Urothelium cell line (cell line): ENCODE measurements around the gene ABT1.

Experiments used
- DNase-seq: peaks from one replicate; pipeline ENCODE4 v3.0.0; 2011; ENCODE audit warnings: low spot score, mixed read lengths
- FAIRE-seq: peaks from 2 replicates; lab custom pipeline; 2011; peaks lifted over from hg19 to GRCh38; lab: Jason Lieb, UNC

The ABT1 gene

GRCh38 chr6:26571592-26572296 lies 25.0 kb upstream of the ABT1 start:
- FAIRE-seq (no peak), DNase-seq (peak; percentile 62)

GRCh38 chr6:26575494-26575939 lies 21.2 kb upstream of the ABT1 start:
- no peak for FAIRE-seq

GRCh38 chr6:26576407-26576843 lies 20.3 kb upstream of the ABT1 start:
- FAIRE-seq (no peak), DNase-seq (no peak)

More at GRCh38 chr6:26575494-26575939, 21.2 kb upstream of the ABT1 start:
- DNase-seq = no peak

- FAIRE-seq = no peak
- no peak for DNase-seq
Measured at GRCh38 chr6:26576929-26577719, 19.6 kb upstream of the ABT1 start.

- no peak for FAIRE-seq
- no peak for DNase-seq
Measured at GRCh38 chr6:26577720-26578072, 19.1 kb upstream of the ABT1 start.

GRCh38 chr6:26578279-26578678 lies 18.5 kb upstream of the ABT1 start:
- FAIRE-seq = no peak

GRCh38 chr6:26578741-26579140 lies 18.0 kb upstream of the ABT1 start:
- DNase-seq (no peak), FAIRE-seq (no peak)

More at GRCh38 chr6:26578279-26578678, 18.5 kb upstream of the ABT1 start:
- no peak for DNase-seq

- no peak for FAIRE-seq
- DNase-seq = no peak
Measured at GRCh38 chr6:26581164-26581915, 15.4 kb upstream of the ABT1 start.

GRCh38 chr6:26588965-26589364 lies 7.8 kb upstream of the ABT1 start:
- no peak for FAIRE-seq
- DNase-seq = no peak

- FAIRE-seq = no peak
Measured at GRCh38 chr6:26592649-26593048, 4.1 kb upstream of the ABT1 start.

GRCh38 chr6:26593278-26594130 lies 3.2 kb upstream of the ABT1 start:
- no peak for DNase-seq

More at GRCh38 chr6:26592649-26593048, 4.1 kb upstream of the ABT1 start:
- DNase-seq = no peak

GRCh38 chr6:26594131-26594498 lies 2.6 kb upstream of the ABT1 start:
- FAIRE-seq = no peak
- DNase-seq = no peak

More at GRCh38 chr6:26593278-26594130, 3.2 kb upstream of the ABT1 start:
- FAIRE-seq = no peak

- FAIRE-seq = no peak
- no peak for DNase-seq
Measured at GRCh38 chr6:26594730-26595632, 1.8 kb upstream of the ABT1 start.

GRCh38 chr6:26595669-26596269 lies 984 bp upstream of the ABT1 start:
- no peak for FAIRE-seq
- DNase-seq = peak; percentile 81

- DNase-seq (no peak), FAIRE-seq (no peak)
Measured at GRCh38 chr6:26597389-26597766, 625 bp downstream of the ABT1 start.

- FAIRE-seq (no peak), DNase-seq (no peak)
Measured at GRCh38 chr6:26597821-26598220, 1.1 kb downstream of the ABT1 start.

- no peak for DNase-seq
- no peak for FAIRE-seq
Measured at GRCh38 chr6:26598267-26598666, 1.5 kb downstream of the ABT1 start.

- FAIRE-seq (no peak), DNase-seq (no peak)
Measured at GRCh38 chr6:26599134-26599533, 2.4 kb downstream of the ABT1 start.

- DNase-seq = no peak
- FAIRE-seq = no peak
Measured at GRCh38 chr6:26599591-26599990, 2.8 kb downstream of the ABT1 start.
